CD4-positive, CD25-positive, alpha-beta regulatory T cell (primary cell): ENCODE results near the gene CBLN3. TPM values are rescaled to one million over a fixed set of nuclear protein-coding genes. Genes with fewer than 3 reads are reported as not detected.

ENCODE experiments used
- ATAC-seq, 2 donors: fragments of 150-1000 bp; cut with Tn5 transposase; one replicate each; pipeline ENCODE4 v1.10.0; 2021; ENCODE audit warnings: low read depth in 2 of 2, moderate number of reproducible peaks in 2 of 2, moderate library complexity in 1 of 2
- DNase-seq, 3 donors: peaks; one replicate each; pipeline versions ENCODE4 v3.0.0 to v3.0.0-alpha.2; 2012 to 2022; ENCODE audit warnings: mixed read lengths in 1 of 3
- H3K27ac ChIP-seq: one replicate; pipeline ENCODE4 v1.7.0; 2013; ENCODE audit warnings: mild to moderate bottlenecking, low read length; ENCODE audit not compliant: insufficient read depth, poor library complexity, severe bottlenecking
- H3K27me3 ChIP-seq: one replicate; pipeline ENCODE4 v1.7.0; 2013; ENCODE audit warnings: low read length; ENCODE audit not compliant: control insufficient read depth, insufficient read depth
- H3K36me3 ChIP-seq: one replicate; pipeline ENCODE4 v1.7.0; 2013; ENCODE audit warnings: mild to moderate bottlenecking, low read length, moderate library complexity; ENCODE audit not compliant: control insufficient read depth, insufficient read depth
- H3K4me1 ChIP-seq: 2 replicates; pipeline ENCODE4 v1.7.0; 2013; ENCODE audit warnings: mild to moderate bottlenecking, low read length; ENCODE audit not compliant: insufficient read depth, control insufficient read depth, poor library complexity, severe bottlenecking
- H3K4me3 ChIP-seq: one replicate; pipeline ENCODE4 v1.7.0; 2013; ENCODE audit warnings: low read depth, mild to moderate bottlenecking, low read length, moderate library complexity
- H3K9me3 ChIP-seq, 2 experiments: 1 replicate in 1 of 2; 2 replicates in 1 of 2; pipeline ENCODE4 v1.7.0; 2013; ENCODE audit warnings: low read length in 2 of 2, mild to moderate bottlenecking in 1 of 2, moderate library complexity in 1 of 2; ENCODE audit not compliant: control insufficient read depth in 2 of 2
- H3K27ac Mint-ChIP-seq, 3 donors: one replicate each; pipeline ENCODE4 v1.8.0; 2020 to 2022; ENCODE audit warnings: mild to moderate bottlenecking in 3 of 3, mixed read lengths in 3 of 3, moderate library complexity in 2 of 3
- H3K27me3 Mint-ChIP-seq: one replicate; pipeline ENCODE4 v1.8.0; 2022; ENCODE audit warnings: mild to moderate bottlenecking, mixed read lengths
- H3K36me3 Mint-ChIP-seq: one replicate; pipeline ENCODE4 v1.8.0; 2020; ENCODE audit warnings: mixed read lengths
- H3K4me1 Mint-ChIP-seq, 4 donors: one replicate each; pipeline ENCODE4 v1.8.0; 2020 to 2022; ENCODE audit warnings: mixed read lengths in 4 of 4, mild to moderate bottlenecking in 1 of 4
- H3K4me3 Mint-ChIP-seq, 4 donors: one replicate each; pipeline ENCODE4 v1.8.0; 2020 to 2022; ENCODE audit warnings: mild to moderate bottlenecking in 4 of 4, mixed read lengths in 4 of 4, moderate library complexity in 3 of 4
- H3K9me3 Mint-ChIP-seq, 7 donors: one replicate each; pipeline ENCODE4 v1.8.0; 2020 to 2022; ENCODE audit warnings: mixed read lengths in 7 of 7, mild to moderate bottlenecking in 3 of 7, moderate library complexity in 2 of 7
- polyA plus RNA-seq, 4 donors: library from polyadenylated mRNA; unstranded; fragments of 300-500 nt; fragmentation: Illumina TruSeq; gene quantifications; one replicate each; pipeline ENCODE4 v1.2.3, GENCODE V29; 2021
- total RNA-seq: library from RNA; stranded (reverse); gene quantifications from one replicate; pipeline ENCODE4 v1.2.3, GENCODE V29; 2022

The CBLN3 gene
- total and polyA plus RNA-seq, 5 donors from 2014 or later, result 0.10 to 3.2 (median 0.11) TPM

GRCh38 chr14:24427537-24428508 lies 1.6 kb downstream of the CBLN3 start:
- peak overlapping the region in 2 of 3 donors; percentile 60 to 69 for H3K27ac Mint-ChIP-seq
- no peaks in the 10 kb centered on the region for H3K27me3 Mint-ChIP-seq
- peaks cover 9% of the 10 kb centered on the region for H3K36me3 ChIP-seq
- H3K9me3 ChIP-seq, result no peaks in the 10 kb centered on the region
- peak overlapping the region in 3 of 4 donors; percentile 22 to 65 (median 35) for H3K4me3 Mint-ChIP-seq
- peaks cover 5% of the 10 kb centered on the region for H3K36me3 Mint-ChIP-seq
- peaks cover 32% of the 10 kb centered on the region for H3K4me1 ChIP-seq
- no peaks in the 10 kb centered on the region for H3K9me3 Mint-ChIP-seq
- no peak for DNase-seq
- no peaks in the 10 kb centered on the region for H3K27me3 ChIP-seq
- no peak for ATAC-seq
- H3K4me1 Mint-ChIP-seq, result peaks cover 0 to 53% (median 33%) of the 10 kb centered on the region in 4 donors
- H3K4me3 ChIP-seq, result no peak overlapping the region
- H3K27ac ChIP-seq, result no peak overlapping the region

GRCh38 chr14:24426912-24427536 lies 2.4 kb downstream of the CBLN3 start:
- peak overlapping the region; percentile 77 to 89 (median 83) for H3K27ac Mint-ChIP-seq
- peaks cover 30% of the 10 kb centered on the region for H3K4me1 ChIP-seq
- H3K4me3 Mint-ChIP-seq, result peak overlapping the region; percentile 37 to 69 (median 60)
- peaks cover 0 to 52% (median 32%) of the 10 kb centered on the region in 4 donors for H3K4me1 Mint-ChIP-seq
- no peak overlapping the region for H3K4me3 ChIP-seq
- H3K9me3 ChIP-seq, result no peaks in the 10 kb centered on the region
- H3K27ac ChIP-seq, result no peak overlapping the region
- H3K36me3 Mint-ChIP-seq, result peaks cover 5% of the 10 kb centered on the region
- H3K27me3 Mint-ChIP-seq, result no peaks in the 10 kb centered on the region
- H3K36me3 ChIP-seq, result peaks cover 2% of the 10 kb centered on the region
- no peaks in the 10 kb centered on the region for H3K9me3 Mint-ChIP-seq
- DNase-seq, result peak in 1 of 3 donors; percentile 43
- ATAC-seq, result no peak
- H3K27me3 ChIP-seq, result no peaks in the 10 kb centered on the region

- H3K36me3 ChIP-seq, result no peaks in the 10 kb centered on the region
- H3K27ac ChIP-seq, result no peak overlapping the region
- ATAC-seq, result no peak
- H3K4me1 ChIP-seq, result peaks cover 23% of the 10 kb centered on the region
- DNase-seq, result no peak
- no peaks in the 10 kb centered on the region for H3K9me3 Mint-ChIP-seq
- H3K4me3 Mint-ChIP-seq, result peak overlapping the region; percentile 2 to 71 (median 62)
- H3K4me3 ChIP-seq, result no peak overlapping the region
- H3K9me3 ChIP-seq, result no peaks in the 10 kb centered on the region
- peak overlapping the region; percentile 77 to 91 (median 83) for H3K27ac Mint-ChIP-seq
- no peaks in the 10 kb centered on the region for H3K36me3 Mint-ChIP-seq
- peaks cover 0 to 45% (median 27%) of the 10 kb centered on the region in 4 donors for H3K4me1 Mint-ChIP-seq
- no peaks in the 10 kb centered on the region for H3K27me3 ChIP-seq
- H3K27me3 Mint-ChIP-seq, result no peaks in the 10 kb centered on the region
Observed at GRCh38 chr14:24426150-24426911, 3.1 kb downstream of the CBLN3 start.

GRCh38 chr14:24425704-24426103 lies 3.8 kb downstream of the CBLN3 start:
- peak overlapping the region; percentile 0 to 91 (median 23) for H3K27ac Mint-ChIP-seq
- peaks cover 16% of the 10 kb centered on the region for H3K4me1 ChIP-seq

GRCh38 chr14:24422694-24423601 lies 6.5 kb downstream of the CBLN3 start:
- peaks cover 2% of the 10 kb centered on the region for H3K27me3 ChIP-seq
- ATAC-seq (no peak), DNase-seq (no peak)
- Mint-ChIP-seq H3K27me3 (peaks cover 19% of the 10 kb centered on the region), H3K36me3 (no peaks in the 10 kb centered on the region), H3K9me3 (no peaks in the 10 kb centered on the region), H3K27ac (no peak overlapping the region), H3K4me1 (peaks cover 0 to 26% (median 19%) of the 10 kb centered on the region in 4 donors), H3K4me3 (no peak overlapping the region)
- no peak overlapping the region for H3K4me3 ChIP-seq
- peaks cover 4% of the 10 kb centered on the region for H3K4me1 ChIP-seq
- no peaks in the 10 kb centered on the region for H3K36me3 ChIP-seq
- no peaks in the 10 kb centered on the region for H3K9me3 ChIP-seq
- no peak overlapping the region for H3K27ac ChIP-seq

More at GRCh38 chr14:24425704-24426103, 3.8 kb downstream of the CBLN3 start:
- Histone ChIP-seq H3K36me3 (no peaks in the 10 kb centered on the region), H3K9me3 (no peaks in the 10 kb centered on the region), H3K27me3 (no peaks in the 10 kb centered on the region), H3K27ac (no peak overlapping the region), H3K4me3 (no peak overlapping the region)
- peak in 1 of 2 donors; percentile 5 for ATAC-seq
- H3K4me3 Mint-ChIP-seq, result peak overlapping the region; percentile 2 to 71 (median 36)
- DNase-seq, result peak in 1 of 3 donors; percentile 84
- peaks cover 0 to 38% (median 23%) of the 10 kb centered on the region in 4 donors for H3K4me1 Mint-ChIP-seq
- H3K27me3 Mint-ChIP-seq, result peaks cover 4% of the 10 kb centered on the region
- no peaks in the 10 kb centered on the region for H3K36me3 Mint-ChIP-seq
- no peaks in the 10 kb centered on the region for H3K9me3 Mint-ChIP-seq

GRCh38 chr14:24422261-24422660 lies 7.2 kb downstream of the CBLN3 start:
- peaks cover 19% of the 10 kb centered on the region for H3K27me3 Mint-ChIP-seq
- Histone ChIP-seq H3K4me3 (no peak overlapping the region), H3K4me1 (peaks cover 4% of the 10 kb centered on the region), H3K27ac (no peak overlapping the region), H3K36me3 (no peaks in the 10 kb centered on the region), H3K9me3 (no peaks in the 10 kb centered on the region), H3K27me3 (peaks cover 2% of the 10 kb centered on the region)
- H3K9me3 Mint-ChIP-seq, result no peaks in the 10 kb centered on the region
- H3K4me1 Mint-ChIP-seq, result peaks cover 0 to 24% (median 17%) of the 10 kb centered on the region in 4 donors
- H3K36me3 Mint-ChIP-seq, result no peaks in the 10 kb centered on the region
- H3K4me3 Mint-ChIP-seq, result no peak overlapping the region
- ATAC-seq (no peak), DNase-seq (no peak)
- H3K27ac Mint-ChIP-seq, result no peak overlapping the region
